Measurements from ENCODE around the gene PCSK4. TPM values are rescaled to one million over a fixed set of nuclear protein-coding genes. Genes with fewer than 3 reads are reported as not detected.

The PCSK4 gene
- total and polyA plus RNA-seq, 2 of the 13 experiments (the other 11 are each of a cell fraction or from before 2014, with no cell fraction given): 2.0 to 2.7 TPM

GRCh38 chr19:1505991-1506881 is 16.1 kb upstream of the PCSK4 start:
- H3K4me3 ChIP-seq (replicated peaks in 1 of 3; ENCODE audit: insufficient read depth in 1 of 3, low read depth in 2 of 3, low read length in 3 of 3): no peak overlapping the region
- H3K27me3 ChIP-seq (ENCODE audit: control insufficient read depth in 1 of 2, insufficient read depth in 2 of 2, low read length in 2 of 2): no peaks in the 10 kb centered on the region
- no peak overlapping the region for H3K4me2 ChIP-seq (ENCODE audit: low read depth, low read length)
- in situ Hi-C loops (cut with HindIII; ENCODE audit: extremely low pct_ligation_motif_present, low pct_unique_long_range_greater_than_20kb): no loop called here
- WGBS (ENCODE audit: low lambda C conversion rate): 90% methylated on average over 16 of the region's 45 CpGs
- CTCF ChIA-PET (ENCODE audit: low intra/inter-chr PET ratio, low total read pairs): no interaction called here
- peaks cover 29% of the 10 kb centered on the region for H3K4me1 ChIP-seq (ENCODE audit: insufficient read depth, low read length)
- no TSS peak for BruUV-seq (replicated peaks)
- H3K9me3 ChIP-seq (ENCODE audit: low read length): no peaks in the 10 kb centered on the region
- no peak for TF ChIP-seq BRF2 (CRISPR knock-in tag; IDR thresholded peaks at IDR 0.05)
- no peak for TF ChIP-seq BCLAF1 (IDR thresholded peaks at IDR 0.05)
- no peak for TF ChIP-seq IRX3 (CRISPR knock-in tag; IDR thresholded peaks at IDR 0.05; ENCODE audit: borderline replicate concordance, low read depth)
- TF ChIP-seq WIZ (CRISPR knock-in tag; IDR thresholded peaks at IDR 0.05): no peak
- no peak for TF ChIP-seq SNAPC4 (CRISPR knock-in tag; IDR thresholded peaks at IDR 0.05)
- TF ChIP-seq ZNF639 (CRISPR knock-in tag; conservative IDR thresholded peaks at IDR 0.05): no peak
- no peak for TF ChIP-seq ZNF788 (CRISPR knock-in tag; IDR thresholded peaks at IDR 0.05; ENCODE audit: borderline replicate concordance)
- no peaks in the 10 kb centered on the region for H3K36me3 ChIP-seq (replicated peaks in 1 of 2; ENCODE audit: control insufficient read depth in 1 of 2, insufficient read depth in 2 of 2, low read length in 2 of 2)
- POLR2A ChIA-PET: interaction anchor here (0.8 kb wide), 1 partner anchor 28 kb away, joined by 3 read pairs; no protein-coding TSS in a partner anchor
- H3K27ac ChIP-seq (ENCODE audit: extremely low read length, insufficient read depth, low read length): no peak overlapping the region
- H2AFZ ChIP-seq (ENCODE audit: low read length): no peak overlapping the region
- H3K79me2 ChIP-seq (ENCODE audit: insufficient read depth, low read length): no peaks in the 10 kb centered on the region
- no peaks in the 10 kb centered on the region for H4K20me1 ChIP-seq (ENCODE audit: insufficient read depth, low read length)
- no peak for ATAC-seq
- intact Hi-C loops (cut with micrococcal nuclease; ENCODE audit: unreplicated experiment): no loop called here
- no peak overlapping the region for H3K9ac ChIP-seq (ENCODE audit: insufficient read depth, low read depth, low read length)
- no peak for DNase-seq (ENCODE audit: low spot score)
- FAIRE-seq: no peak

Measured in HepG2 (cell line).